Transverse colon (tissue), 4 donors: ENCODE data around the gene RAI1. TPM values are rescaled to one million over a fixed set of nuclear protein-coding genes. Genes with fewer than 3 reads are reported as not detected.

Source experiments
- DNase-seq: peaks from one replicate; pipeline ENCODE4 v3.0.0-alpha.2; 2019
- H3K27ac ChIP-seq, 4 donors: fragments of 200-600 bp; sonication (generic); 2 replicates each; pipeline ENCODE4 v1.5.1; 2016 to 2018; ENCODE audit warnings: inconsistent platforms in 4 of 4
- H3K27me3 ChIP-seq: fragments of 200-600 bp; sonication (generic); 2 replicates; pipeline ENCODE4 v1.5.1; 2017; ENCODE audit warnings: inconsistent platforms
- H3K36me3 ChIP-seq, 4 donors: fragments of 200-600 bp; sonication (generic); 2 replicates each; pipeline ENCODE4 v1.5.1; 2017 to 2019; ENCODE audit warnings: inconsistent platforms in 4 of 4
- H3K4me1 ChIP-seq, 4 donors: fragments of 200-600 bp; sonication (generic); 2 replicates each; pipeline ENCODE4 v1.5.1; 2017 to 2020; ENCODE audit warnings: inconsistent platforms in 4 of 4
- H3K4me3 ChIP-seq, 4 donors: fragments of 200-600 bp; sonication (generic); 1 replicate in 1 of 4; 2 replicates in 3 of 4; pipeline versions ENCODE4 v1.5.1 to v1.6.1; 2017 to 2019; ENCODE audit warnings: inconsistent platforms in 4 of 4
- H3K9me3 ChIP-seq, 2 donors: fragments of 200-600 bp; sonication (generic); 2 replicates each; pipeline ENCODE4 v1.5.1; 2017 to 2019; ENCODE audit warnings: inconsistent platforms in 2 of 2
- CTCF ChIP-seq, 5 experiments: fragments of 200-600 bp in 3 of 5; fragments of 450-650 bp in 2 of 5; sonication (generic) in 3 of 5; IDR thresholded peaks; 1 replicate in 2 of 5; 2 replicates in 3 of 5; pipeline ENCODE4 v1.5.1; 2016 to 2017; ENCODE audit warnings: antibody characterized with exemption in 5 of 5, inconsistent platforms in 3 of 5, mild to moderate bottlenecking in 2 of 5, moderate library complexity in 1 of 5
- EP300 ChIP-seq: sonication (generic); formaldehyde crosslinking; IDR thresholded peaks from one replicate; pipeline ENCODE4 v1.6.1; 2017; ENCODE audit warnings: antibody characterized with exemption, low read depth
- POLR2A ChIP-seq: fragments of 450-650 bp; IDR thresholded peaks from one replicate; pipeline ENCODE4 v1.6.1; 2016; ENCODE audit warnings: antibody characterized with exemption, mild to moderate bottlenecking, moderate library complexity
- POLR2AphosphoS5 ChIP-seq, 3 donors: sonication (generic); formaldehyde crosslinking; IDR thresholded peaks; one replicate each; pipeline ENCODE4 v1.6.1; 2016; ENCODE audit warnings: antibody characterized with exemption in 3 of 3
- WGBS, 2 donors: methylation state at CpG; one replicate each; pipeline ENCODE4 v1.1.5; 2018; ENCODE audit warnings: low coverage in 1 of 2; 5-methylcytosine and 5-hydroxymethylcytosine counted together
- in situ Hi-C, 4 donors: fragments of 200-750 bp; cut with MboI; loops; one replicate each; pipeline versions ENCODE4 v1.15.0 to v1.15.1; 2017; ENCODE audit warnings: low sequenced_read_pairs in 3 of 4, low pct_ligation_motif_present in 1 of 4, low pct_unique_long_range_greater_than_20kb in 1 of 4
- intact Hi-C: fragments of 100-400 bp; cut with DNase I; formaldehyde crosslinking; loops from one replicate; pipeline ENCODE4 v1.15.1; 2023; ENCODE audit warnings: low total_unique reads
- total RNA-seq, 4 donors: library from RNA; depleted of rRNA; stranded (reverse); fragments of >200 nt; gene quantifications; one replicate each; pipeline ENCODE4 v1.1.0, GENCODE V29; 2016

RAI1 gene
- total RNA-seq, 4 donors from 2014 or later, result 14.1 to 163 (median 34.6) TPM

- in situ Hi-C loops, result loop anchor here in 1 of 4 donors (25.0 kb wide), 1 partner anchor 163 kb away; the partner anchor contains the start of gene RAI1
- intact Hi-C loops, result no loop called here
- 78% methylated on average over 2 of the region's 2 CpGs; no CpG with 5 or more reads in 1 of the 2 donors for WGBS, 2 donors
- DNase-seq, result peak; percentile 55
- Histone ChIP-seq H3K4me3 (no peak overlapping the region), H3K4me1 (peaks cover 16 to 42% (median 18%) of the 10 kb centered on the region in 4 donors), H3K9me3 (no peaks in the 10 kb centered on the region), H3K27ac (peak overlapping the region; percentile 65 to 82 (median 72)), H3K27me3 (no peaks in the 10 kb centered on the region), H3K36me3 (no peaks in the 10 kb centered on the region)
- TF ChIP-seq POLR2A, result no peak
- TF ChIP-seq POLR2AphosphoS5 (IDR thresholded peaks at IDR 0.05), result no peak
- TF ChIP-seq CTCF (IDR thresholded peaks at IDR 0.05), result peak in 2 of 5 experiments; percentile 23 to 24
- no peak for TF ChIP-seq EP300
Observed at GRCh38 chr17:17849845-17850373, 168.7 kb downstream of the RAI1 start.

DNA sequence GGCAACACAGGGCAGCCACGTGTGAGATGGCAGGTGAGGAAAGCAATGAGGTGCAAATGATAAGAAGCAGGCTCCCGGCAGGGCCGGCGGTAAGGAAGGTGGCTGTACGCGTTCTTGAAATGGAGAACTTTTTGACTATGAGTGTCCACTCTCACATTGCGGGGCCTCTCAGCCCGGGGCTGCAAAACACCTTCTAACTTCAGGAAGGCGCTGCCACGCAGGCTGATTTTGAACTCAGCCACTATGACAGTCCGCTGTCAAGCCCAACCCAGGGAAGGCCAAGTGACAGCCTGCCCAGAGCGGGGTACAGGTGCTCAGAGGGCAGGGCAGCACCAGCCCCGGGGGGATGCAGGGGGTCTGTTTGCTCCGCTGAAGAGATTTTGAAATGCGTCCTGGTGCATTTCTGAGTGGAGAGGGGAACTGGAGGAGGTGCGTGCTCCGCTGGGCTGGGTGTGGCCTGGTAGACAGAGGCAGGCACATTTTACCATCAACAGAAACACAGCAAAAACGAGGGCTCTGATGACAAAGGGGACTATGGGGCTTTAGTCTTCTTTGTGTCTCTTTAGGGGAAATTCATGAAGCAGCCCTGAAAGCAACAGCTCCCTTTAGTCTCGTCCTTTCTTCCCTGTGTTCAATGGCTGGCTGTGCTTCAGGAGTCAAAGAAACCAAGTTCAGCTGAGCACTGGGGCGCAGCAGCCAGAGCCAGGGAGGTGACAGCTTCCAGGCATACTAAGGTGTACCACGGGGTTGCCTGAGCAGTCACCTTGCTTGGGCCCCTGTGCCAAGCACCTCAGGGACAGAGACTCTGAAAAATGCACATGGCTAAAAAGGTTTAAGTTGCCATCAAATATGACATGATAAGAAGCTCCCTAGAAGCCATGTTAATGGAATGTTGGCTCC is 170.1 kb downstream of the RAI1 start:
- TF ChIP-seq EP300 (no peak), POLR2AphosphoS5 (IDR thresholded peaks at IDR 0.05) (no peak), POLR2A (no peak), CTCF (IDR thresholded peaks at IDR 0.05) (no peak)
- Histone ChIP-seq H3K4me3 (no peak overlapping the region), H3K36me3 (no peaks in the 10 kb centered on the region), H3K27me3 (no peaks in the 10 kb centered on the region), H3K9me3 (no peaks in the 10 kb centered on the region), H3K4me1 (peaks cover 16 to 48% (median 18%) of the 10 kb centered on the region in 4 donors), H3K27ac (no peak overlapping the region)
- intact Hi-C loops (no loop called here), in situ Hi-C loops (loop anchor here in 1 of 4 donors (25.0 kb wide), 1 partner anchor 164 kb away; the partner anchor contains the start of gene RAI1)
- 50 to 89% methylated on average over 1 to 20 of the region's 21 CpGs for whole genome bisulfite sequencing, 2 donors
- DNase-seq, result no peak

- no peak overlapping the region for H3K27ac ChIP-seq
- intact Hi-C loops, result no loop called here
- H3K4me1 ChIP-seq, result peaks cover 16 to 47% (median 18%) of the 10 kb centered on the region in 4 donors
- H3K9me3 ChIP-seq, result no peaks in the 10 kb centered on the region
- no peaks in the 10 kb centered on the region for H3K36me3 ChIP-seq
- no peak for DNase-seq
- 87 to 100% methylated on average over 1 to 3 of the region's 3 CpGs for WGBS, 2 donors
- in situ Hi-C loops, result loop anchor here in 1 of 4 donors (25.0 kb wide), 1 partner anchor 166 kb away; the partner anchor contains the start of gene RAI1
- no peaks in the 10 kb centered on the region for H3K27me3 ChIP-seq
- TF ChIP-seq POLR2A (no peak), CTCF (IDR thresholded peaks at IDR 0.05) (no peak), POLR2AphosphoS5 (IDR thresholded peaks at IDR 0.05) (no peak), EP300 (no peak)
- H3K4me3 ChIP-seq, result no peak overlapping the region
Observed at GRCh38 chr17:17852930-17853329, 171.7 kb downstream of the RAI1 start.

- H3K4me1 ChIP-seq, result peaks cover 12 to 37% (median 14%) of the 10 kb centered on the region in 4 donors
- in situ Hi-C loops (loop anchor here in 1 of 4 donors (25.0 kb wide), 1 partner anchor 167 kb away; the partner anchor contains the start of gene RAI1), intact Hi-C loops (no loop called here)
- H3K9me3 ChIP-seq, result no peaks in the 10 kb centered on the region
- no peak for DNase-seq
- no peak overlapping the region for H3K4me3 ChIP-seq
- H3K36me3 ChIP-seq, result no peaks in the 10 kb centered on the region
- no peaks in the 10 kb centered on the region for H3K27me3 ChIP-seq
- TF ChIP-seq POLR2AphosphoS5 (IDR thresholded peaks at IDR 0.05), result no peak
- no peak for TF ChIP-seq EP300
- no peak for TF ChIP-seq CTCF (IDR thresholded peaks at IDR 0.05)
- no peak for TF ChIP-seq POLR2A
- WGBS, 2 donors, result 68 to 84% methylated on average over 4 to 8 of the region's 8 CpGs
- no peak overlapping the region for H3K27ac ChIP-seq
Observed at GRCh38 chr17:17853811-17854447, 172.7 kb downstream of the RAI1 start.
